Measurements from ENCODE around the gene TMPRSS3. TPM values are rescaled to one million over a fixed set of nuclear protein-coding genes. Genes with fewer than 3 reads are reported as not detected.

Gene TMPRSS3
- total RNA-seq, 1 donor, result not detected

- no peak for DNase-seq (ENCODE audit: low read depth)
- no peak overlapping the region for H3K4me3 ChIP-seq (ENCODE audit: low read depth, low read length)
- TF ChIP-seq, protein P1, sequence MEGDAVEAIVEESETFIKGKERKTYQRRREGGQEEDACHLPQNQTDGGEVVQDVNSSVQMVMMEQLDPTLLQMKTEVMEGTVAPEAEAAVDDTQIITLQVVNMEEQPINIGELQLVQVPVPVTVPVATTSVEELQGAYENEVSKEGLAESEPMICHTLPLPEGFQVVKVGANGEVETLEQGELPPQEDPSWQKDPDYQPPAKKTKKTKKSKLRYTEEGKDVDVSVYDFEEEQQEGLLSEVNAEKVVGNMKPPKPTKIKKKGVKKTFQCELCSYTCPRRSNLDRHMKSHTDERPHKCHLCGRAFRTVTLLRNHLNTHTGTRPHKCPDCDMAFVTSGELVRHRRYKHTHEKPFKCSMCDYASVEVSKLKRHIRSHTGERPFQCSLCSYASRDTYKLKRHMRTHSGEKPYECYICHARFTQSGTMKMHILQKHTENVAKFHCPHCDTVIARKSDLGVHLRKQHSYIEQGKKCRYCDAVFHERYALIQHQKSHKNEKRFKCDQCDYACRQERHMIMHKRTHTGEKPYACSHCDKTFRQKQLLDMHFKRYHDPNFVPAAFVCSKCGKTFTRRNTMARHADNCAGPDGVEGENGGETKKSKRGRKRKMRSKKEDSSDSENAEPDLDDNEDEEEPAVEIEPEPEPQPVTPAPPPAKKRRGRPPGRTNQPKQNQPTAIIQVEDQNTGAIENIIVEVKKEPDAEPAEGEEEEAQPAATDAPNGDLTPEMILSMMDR (IDR thresholded peaks at IDR 0.05; ENCODE audit: insufficient read depth, low read depth, low read length), result no peak
Observed at GRCh38 chr21:42370894-42371654, 24.8 kb downstream of the TMPRSS3 start.

- H3K4me3 ChIP-seq (ENCODE audit: low read depth, low read length), result no peak overlapping the region
- DNase-seq (ENCODE audit: low read depth), result no peak
- TF ChIP-seq, protein P1 (IDR thresholded peaks at IDR 0.05; ENCODE audit: insufficient read depth, low read depth, low read length), result no peak
Observed at GRCh38 chr21:42369821-42370220, 26.0 kb downstream of the TMPRSS3 start.

- no peak overlapping the region for H3K4me3 ChIP-seq (ENCODE audit: low read depth, low read length)
- TF ChIP-seq, protein P1 (IDR thresholded peaks at IDR 0.05; ENCODE audit: insufficient read depth, low read depth, low read length), result no peak
- no peak for DNase-seq (ENCODE audit: low read depth)
Observed at GRCh38 chr21:42367367-42368165, 28.3 kb downstream of the TMPRSS3 start.

DNA sequence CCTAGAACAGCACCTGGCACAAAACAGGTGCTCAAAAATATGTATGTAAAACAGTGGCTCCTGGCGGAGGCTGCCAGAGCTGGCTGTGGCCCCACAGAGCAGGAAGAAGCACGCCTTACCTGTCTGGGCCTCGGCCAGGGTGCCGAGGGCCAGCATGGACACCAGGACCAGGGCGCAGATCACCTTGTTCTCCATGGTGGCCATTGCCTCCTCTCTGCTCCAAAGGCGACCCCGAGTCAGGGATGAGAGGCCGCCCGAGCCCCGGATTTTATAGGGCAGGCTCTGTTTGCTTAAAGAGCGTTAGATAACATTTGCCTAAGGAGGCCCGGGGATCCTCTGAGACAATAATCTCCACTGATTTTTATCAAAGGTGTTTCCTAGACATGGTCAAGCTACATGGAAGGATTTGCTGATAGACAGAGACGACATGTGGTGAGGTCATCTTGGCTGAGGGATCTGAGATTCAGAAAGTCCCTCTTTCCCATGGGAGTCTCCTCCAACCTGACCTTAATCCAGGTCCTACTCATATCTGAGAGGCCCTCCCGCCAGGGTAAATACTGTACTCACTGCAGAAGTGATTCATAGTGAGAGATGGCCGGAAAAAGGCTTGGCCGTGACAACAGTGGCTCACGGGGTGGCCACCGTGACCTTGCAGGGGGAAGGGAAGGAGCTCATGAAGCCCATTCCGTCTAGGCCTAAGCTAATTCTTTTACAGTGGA, 29.4 kb downstream of the TMPRSS3 start, which contains the start of gene TFF1:
TSS of gene TFF1 (minus strand) at position 244 of the 719 bp plus-strand sequence. CDS start at position 204, 40 bp downstream.
- TF ChIP-seq, protein P1 (IDR thresholded peaks at IDR 0.05; ENCODE audit: insufficient read depth, low read depth, low read length), result no peak
- DNase-seq (ENCODE audit: low read depth), result no peak
- H3K4me3 ChIP-seq (ENCODE audit: low read depth, low read length), result no peak within 1 kb of the TSS

DNA sequence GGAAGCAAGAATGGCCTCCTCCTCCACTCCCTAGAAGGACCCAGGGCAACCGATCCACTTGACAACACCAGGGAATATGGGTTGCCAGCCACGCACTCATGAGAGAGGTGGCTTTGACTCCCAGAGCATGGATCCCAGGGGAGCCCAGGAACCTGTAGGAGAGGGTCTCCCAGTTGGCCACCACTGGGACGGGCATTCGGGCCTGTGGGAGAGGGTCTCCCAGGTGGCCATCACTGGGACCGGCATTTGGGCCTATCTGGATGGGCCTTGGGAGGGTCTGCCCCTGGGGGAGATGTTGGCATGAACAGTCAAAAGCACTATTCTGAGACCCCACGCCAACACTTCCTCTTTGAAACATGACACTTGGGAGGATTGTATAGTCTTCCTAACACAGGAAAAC, 30.1 kb downstream of the TMPRSS3 start:
- H3K4me3 ChIP-seq (ENCODE audit: low read depth, low read length), result no peak overlapping the region
- DNase-seq (ENCODE audit: low read depth), result no peak
- TF ChIP-seq, protein P1 (IDR thresholded peaks at IDR 0.05; ENCODE audit: insufficient read depth, low read depth, low read length), result no peak

DNA sequence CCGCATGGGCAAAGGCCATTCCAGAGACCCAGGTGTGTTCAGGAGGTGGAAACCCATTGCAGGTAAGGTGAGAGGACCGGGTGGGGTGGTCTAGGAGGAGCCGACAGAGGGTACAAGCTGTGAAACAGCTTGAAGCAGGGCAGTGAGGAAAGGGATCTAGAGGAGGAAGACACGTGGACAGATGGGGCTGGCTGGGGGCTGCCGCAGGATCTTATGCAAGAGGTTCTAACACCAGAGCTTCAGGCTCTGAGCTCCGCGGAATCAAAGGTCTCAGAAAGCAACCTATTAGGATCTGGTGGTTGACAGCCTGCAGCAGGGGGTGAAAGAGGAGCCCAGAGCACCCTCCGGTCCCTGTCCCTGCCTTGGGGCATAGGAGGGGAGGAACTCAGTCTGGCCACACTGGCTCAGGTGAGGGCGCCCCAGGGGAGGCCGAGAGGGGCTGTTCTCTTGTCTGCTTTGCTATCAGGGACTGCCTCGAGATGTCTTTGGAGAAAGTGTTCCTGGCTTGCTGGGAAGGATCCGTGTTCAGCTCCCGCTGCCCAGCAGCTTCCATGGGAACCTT, 31.5 kb downstream of the TMPRSS3 start:
- TF ChIP-seq, protein P1 (IDR thresholded peaks at IDR 0.05; ENCODE audit: insufficient read depth, low read depth, low read length), result no peak
- no peak for DNase-seq (ENCODE audit: low read depth)
- H3K4me3 ChIP-seq (ENCODE audit: low read depth, low read length), result no peak overlapping the region

All from fibroblast of villous mesenchyme (primary cell).